Mesenchymal stem cell (in vitro differentiated cells and primary cell): ENCODE results near the gene CYP4A22.

Experiments
- DNase-seq: peaks from one replicate; pipeline ENCODE4 v3.0.0-alpha.2; 2013
- H2AFZ ChIP-seq: one replicate; pipeline ENCODE4 v1.6.1; 2013; ENCODE audit warnings: low read depth, mild to moderate bottlenecking, control low read depth, inconsistent platforms, low read length, moderate library complexity
- H2AK5ac ChIP-seq: 2 replicates; pipeline ENCODE4 v1.6.1; 2013; ENCODE audit warnings: low read length, moderate library complexity, mild to moderate bottlenecking, inconsistent platforms; ENCODE audit not compliant: severe bottlenecking
- H2BK120ac ChIP-seq: one replicate; pipeline ENCODE4 v1.6.1; 2013; ENCODE audit warnings: low read depth, mild to moderate bottlenecking, inconsistent platforms, low read length, moderate library complexity
- H2BK12ac ChIP-seq, 2 experiments: one replicate each; pipeline ENCODE4 v1.6.1; 2013; ENCODE audit warnings: inconsistent platforms in 2 of 2, low read length in 2 of 2, mild to moderate bottlenecking in 2 of 2, moderate library complexity in 2 of 2, control low read depth in 1 of 2
- H2BK15ac ChIP-seq: one replicate; pipeline ENCODE4 v1.6.1; 2013; ENCODE audit warnings: mild to moderate bottlenecking, low read depth, inconsistent platforms; ENCODE audit not compliant: poor library complexity, severe bottlenecking
- H2BK5ac ChIP-seq: 2 replicates; pipeline ENCODE4 v1.6.1; 2013; ENCODE audit warnings: low read depth, mild to moderate bottlenecking, low read length, control low read depth, inconsistent platforms; ENCODE audit not compliant: poor library complexity, severe bottlenecking
- H3K14ac ChIP-seq, 2 experiments: one replicate each; pipeline ENCODE4 v1.6.1; 2013; ENCODE audit warnings: inconsistent platforms in 2 of 2, low read length in 2 of 2, control low read depth in 1 of 2, mild to moderate bottlenecking in 1 of 2, moderate library complexity in 1 of 2
- H3K18ac ChIP-seq, 2 experiments: one replicate each; pipeline ENCODE4 v1.6.1; 2013; ENCODE audit warnings: inconsistent platforms in 2 of 2, low read length in 2 of 2, control low read depth in 1 of 2, low read depth in 1 of 2, mild to moderate bottlenecking in 1 of 2
- H3K23ac ChIP-seq, 2 experiments: one replicate each; pipeline ENCODE4 v1.6.1; 2013; ENCODE audit warnings: inconsistent platforms in 2 of 2, low read length in 2 of 2, mild to moderate bottlenecking in 2 of 2, moderate library complexity in 2 of 2, control low read depth in 1 of 2
- H3K27ac ChIP-seq: 2 replicates; pipeline ENCODE4 v1.5.1; 2013; ENCODE audit warnings: mild to moderate bottlenecking, moderate library complexity, low read length, control low read depth, inconsistent platforms; ENCODE audit not compliant: poor library complexity, severe bottlenecking
- H3K27me3 ChIP-seq, 2 experiments: 2 replicates each; pipeline versions ENCODE4 v1.6.1 to v1.7.0; 2013; ENCODE audit warnings: low read length in 2 of 2, mild to moderate bottlenecking in 2 of 2, moderate library complexity in 2 of 2, control low read depth in 1 of 2, inconsistent platforms in 1 of 2; ENCODE audit not compliant: control insufficient read depth in 1 of 2, insufficient read depth in 1 of 2
- H3K36me3 ChIP-seq, 2 experiments: 2 replicates each; pipeline versions ENCODE4 v1.6.1 to v1.7.0; 2013; ENCODE audit warnings: low read length in 2 of 2, control low read depth in 1 of 2, inconsistent platforms in 1 of 2, low read depth in 1 of 2, mild to moderate bottlenecking in 1 of 2; ENCODE audit not compliant: insufficient read depth in 2 of 2, control insufficient read depth in 1 of 2
- H3K4ac ChIP-seq, 2 experiments: one replicate each; pipeline ENCODE4 v1.6.1; 2013; ENCODE audit warnings: inconsistent platforms in 2 of 2, low read length in 2 of 2, mild to moderate bottlenecking in 2 of 2, moderate library complexity in 2 of 2, control low read depth in 1 of 2, low read depth in 1 of 2
- H3K4me1 ChIP-seq: 2 replicates; pipeline ENCODE4 v1.6.1; 2013; ENCODE audit warnings: low read depth, low read length, control low read depth; ENCODE audit not compliant: control insufficient read depth, insufficient read depth
- H3K4me2 ChIP-seq: 2 replicates; pipeline ENCODE4 v1.6.1; 2013; ENCODE audit warnings: low read length, mild to moderate bottlenecking, inconsistent platforms; ENCODE audit not compliant: poor library complexity, severe bottlenecking
- H3K4me3 ChIP-seq, 2 experiments: 2 replicates each; pipeline versions ENCODE4 v1.5.1 to v1.7.0; 2013; ENCODE audit warnings: low read length in 2 of 2, mild to moderate bottlenecking in 2 of 2, control low read depth in 1 of 2, low read depth in 1 of 2; ENCODE audit not compliant: insufficient read depth in 1 of 2
- H3K79me1 ChIP-seq: replicated peaks from 2 replicates; pipeline ENCODE4 v1.6.1; 2013; ENCODE audit warnings: mild to moderate bottlenecking, control low read depth, low read length, inconsistent platforms; ENCODE audit not compliant: poor library complexity, severe bottlenecking
- H3K9ac ChIP-seq: 2 replicates; pipeline ENCODE4 v1.7.0; 2013; ENCODE audit warnings: mild to moderate bottlenecking, low read length, moderate library complexity
- H3K9me3 ChIP-seq: 2 replicates; pipeline ENCODE4 v1.7.0; 2013; ENCODE audit warnings: mild to moderate bottlenecking, low read length; ENCODE audit not compliant: control insufficient read depth
- H4K8ac ChIP-seq: one replicate; pipeline ENCODE4 v1.6.1; 2013; ENCODE audit warnings: inconsistent platforms, mild to moderate bottlenecking, low read length, moderate library complexity
- H4K91ac ChIP-seq: one replicate; pipeline ENCODE4 v1.6.1; 2013; ENCODE audit warnings: mild to moderate bottlenecking, low read length, inconsistent platforms
- WGBS: methylation state at CpG from one replicate; pipeline ENCODE4 v1.1.7; 2013; ENCODE audit warnings: mixed read lengths; 5-methylcytosine and 5-hydroxymethylcytosine counted together

CYP4A22 gene

GRCh38 chr1:47175227-47175934 lies 38.1 kb downstream of the CYP4A22 start:
- no peak overlapping the region for H3K4ac ChIP-seq
- H2BK5ac ChIP-seq: no peak overlapping the region
- no peaks in the 10 kb centered on the region for H3K9me3 ChIP-seq
- no peak overlapping the region for H4K91ac ChIP-seq
- H2BK12ac ChIP-seq: no peak overlapping the region
- H3K79me1 ChIP-seq: no peaks in the 10 kb centered on the region
- H3K9ac ChIP-seq: no peak overlapping the region
- peaks cover 12% of the 10 kb centered on the region for H3K4me1 ChIP-seq
- no peak overlapping the region for H2AFZ ChIP-seq
- H2AK5ac ChIP-seq: no peak overlapping the region
- H3K27me3 ChIP-seq: peaks cover 11 to 24% of the 10 kb centered on the region in 2 experiments
- H3K14ac ChIP-seq: no peak overlapping the region
- H3K4me2 ChIP-seq: no peak overlapping the region
- no peak overlapping the region for H2BK120ac ChIP-seq
- H4K8ac ChIP-seq: no peak overlapping the region
- peak; percentile 62 for DNase-seq
- no peak overlapping the region for H2BK15ac ChIP-seq
- H3K23ac ChIP-seq: no peak overlapping the region
- H3K27ac ChIP-seq: no peak overlapping the region
- no peaks in the 10 kb centered on the region for H3K36me3 ChIP-seq
- 28% methylated on average over 10 of the region's 11 CpGs for WGBS
- peak overlapping the region in 1 of 2 experiments; percentile 53 for H3K4me3 ChIP-seq
- H3K18ac ChIP-seq: no peak overlapping the region

GRCh38 chr1:47178020-47178419 lies 40.8 kb downstream of the CYP4A22 start:
- H2BK15ac ChIP-seq: no peak overlapping the region
- no peak overlapping the region for H4K91ac ChIP-seq
- H4K8ac ChIP-seq: no peak overlapping the region
- H3K18ac ChIP-seq: no peak overlapping the region
- no peak overlapping the region for H3K4me3 ChIP-seq
- H3K23ac ChIP-seq: no peak overlapping the region
- H3K14ac ChIP-seq: no peak overlapping the region
- 87% methylated on average over 5 of the region's 6 CpGs for WGBS
- DNase-seq: no peak
- H3K4me2 ChIP-seq: no peak overlapping the region
- H2AFZ ChIP-seq: no peak overlapping the region
- no peaks in the 10 kb centered on the region for H3K36me3 ChIP-seq
- peaks cover 26% of the 10 kb centered on the region for H3K4me1 ChIP-seq
- no peaks in the 10 kb centered on the region for H3K79me1 ChIP-seq
- H3K9ac ChIP-seq: peak overlapping the region; percentile 72
- no peaks in the 10 kb centered on the region for H3K9me3 ChIP-seq
- H3K27ac ChIP-seq: no peak overlapping the region
- no peak overlapping the region for H2AK5ac ChIP-seq
- H2BK5ac ChIP-seq: no peak overlapping the region
- H2BK120ac ChIP-seq: no peak overlapping the region
- peaks cover 18 to 24% of the 10 kb centered on the region in 2 experiments for H3K27me3 ChIP-seq
- H3K4ac ChIP-seq: no peak overlapping the region
- H2BK12ac ChIP-seq: no peak overlapping the region

DNA sequence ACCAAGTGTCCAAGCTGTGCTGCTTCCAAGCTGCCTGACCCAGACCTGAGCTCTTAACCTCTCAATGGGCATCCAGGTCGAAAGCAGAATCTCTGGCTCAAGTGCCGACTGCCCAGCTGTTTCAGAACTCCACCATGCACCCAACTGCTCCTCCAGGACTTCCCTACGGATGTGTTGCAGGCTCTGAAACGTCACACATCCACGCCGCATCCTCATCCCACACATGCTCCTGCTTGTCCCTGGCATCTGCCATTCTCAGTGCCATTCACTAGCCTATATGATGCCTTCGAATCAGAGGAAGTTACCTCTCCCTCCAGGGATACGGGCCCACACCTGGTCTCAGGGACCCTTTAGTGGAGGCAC lies 41.4 kb downstream of the CYP4A22 start:
- peak overlapping the region; percentile 72 for H3K9ac ChIP-seq
- DNase-seq: no peak
- no peak overlapping the region for H2BK120ac ChIP-seq
- peak overlapping the region in 1 of 2 experiments; percentile 0 for H2BK12ac ChIP-seq
- H2AK5ac ChIP-seq: no peak overlapping the region
- H3K36me3 ChIP-seq: no peaks in the 10 kb centered on the region
- H4K91ac ChIP-seq: peak overlapping the region; percentile 60
- no peak overlapping the region for H3K27ac ChIP-seq
- H3K23ac ChIP-seq: no peak overlapping the region
- H3K4ac ChIP-seq: no peak overlapping the region
- no peak overlapping the region for H2AFZ ChIP-seq
- no peaks in the 10 kb centered on the region for H3K79me1 ChIP-seq
- H3K27me3 ChIP-seq: peaks cover 14 to 29% of the 10 kb centered on the region in 2 experiments
- peak overlapping the region in 1 of 2 experiments; percentile 79 for H3K4me3 ChIP-seq
- no peak overlapping the region for H2BK5ac ChIP-seq
- no peaks in the 10 kb centered on the region for H3K9me3 ChIP-seq
- 80% methylated on average over 8 of the region's 8 CpGs for WGBS
- H3K18ac ChIP-seq: no peak overlapping the region
- no peak overlapping the region for H2BK15ac ChIP-seq
- peak overlapping the region; percentile 57 for H4K8ac ChIP-seq
- H3K4me1 ChIP-seq: peaks cover 28% of the 10 kb centered on the region
- peak overlapping the region; percentile 35 for H3K4me2 ChIP-seq
- no peak overlapping the region for H3K14ac ChIP-seq

- H4K91ac ChIP-seq: peak overlapping the region; percentile 60
- no peak overlapping the region for H2BK15ac ChIP-seq
- WGBS: 17% methylated on average over 29 of the region's 30 CpGs
- peaks cover 12 to 32% of the 10 kb centered on the region in 2 experiments for H3K27me3 ChIP-seq
- no peak overlapping the region for H2BK120ac ChIP-seq
- peaks cover 35% of the 10 kb centered on the region for H3K4me1 ChIP-seq
- peak overlapping the region; percentile 83 for H3K4me2 ChIP-seq
- H3K14ac ChIP-seq: peak overlapping the region in 1 of 2 experiments; percentile 2
- H4K8ac ChIP-seq: peak overlapping the region; percentile 90
- peak overlapping the region; percentile 45 for H3K27ac ChIP-seq
- no peak overlapping the region for H2BK12ac ChIP-seq
- no peaks in the 10 kb centered on the region for H3K9me3 ChIP-seq
- peak overlapping the region; percentile 72 for H3K9ac ChIP-seq
- H3K23ac ChIP-seq: no peak overlapping the region
- H3K36me3 ChIP-seq: no peaks in the 10 kb centered on the region
- peak overlapping the region; percentile 84 for H2AFZ ChIP-seq
- H3K79me1 ChIP-seq: no peaks in the 10 kb centered on the region
- H2AK5ac ChIP-seq: no peak overlapping the region
- H2BK5ac ChIP-seq: no peak overlapping the region
- H3K18ac ChIP-seq: peak overlapping the region; percentile 28 to 40
- H3K4ac ChIP-seq: no peak overlapping the region
- H3K4me3 ChIP-seq: peak overlapping the region; percentile 44 to 79
- peak; percentile 91 for DNase-seq
Measured at GRCh38 chr1:47179017-47179987, 42.1 kb downstream of the CYP4A22 start.
